KMS-11 (cell line): Measurements from ENCODE around the gene NLK.

Experiments
- H2AFZ ChIP-seq: fragments of 200-600 bp; sonication (generic); 2 replicates; pipeline ENCODE4 v1.6.1; 2016; ENCODE audit warnings: antibody characterized with exemption, mixed run types, low read depth
- H3K27ac ChIP-seq: fragments of 200-600 bp; sonication (generic); 2 replicates; pipeline ENCODE4 v1.6.1; 2016; ENCODE audit warnings: mild to moderate bottlenecking, mixed run types
- H3K27me3 ChIP-seq: fragments of 200-600 bp; sonication (generic); 2 replicates; pipeline ENCODE4 v1.6.1; 2017; ENCODE audit warnings: mild to moderate bottlenecking, low read depth, mixed run types, moderate library complexity; ENCODE audit not compliant: insufficient read depth
- H3K36me3 ChIP-seq: fragments of 200-600 bp; sonication (generic); 2 replicates; pipeline ENCODE4 v1.6.1; 2017; ENCODE audit warnings: mild to moderate bottlenecking, mixed run types; ENCODE audit not compliant: insufficient read depth
- H3K4me1 ChIP-seq: fragments of 200-600 bp; sonication (generic); 2 replicates; pipeline ENCODE4 v1.6.1; 2016; ENCODE audit warnings: mild to moderate bottlenecking, low read depth, mixed run types; ENCODE audit not compliant: poor library complexity, severe bottlenecking
- H3K4me2 ChIP-seq: fragments of 200-600 bp; sonication (generic); 2 replicates; pipeline ENCODE4 v1.7.0; 2016; ENCODE audit warnings: mild to moderate bottlenecking, mixed run types
- H3K4me3 ChIP-seq: fragments of 200-600 bp; sonication (generic); IDR thresholded peaks from 2 replicates; pipeline ENCODE4 v1.6.1; 2017; ENCODE audit warnings: low read depth, low read length, mixed read lengths; ENCODE audit not compliant: insufficient read depth
- H3K79me2 ChIP-seq: fragments of 200-600 bp; sonication (generic); 2 replicates; pipeline ENCODE4 v1.6.1; 2016; ENCODE audit warnings: low read depth, mixed run types; ENCODE audit not compliant: insufficient read depth
- H3K9ac ChIP-seq: fragments of 200-600 bp; sonication (generic); 2 replicates; pipeline ENCODE4 v1.6.1; 2016; ENCODE audit warnings: mild to moderate bottlenecking, mixed run types
- H4K20me1 ChIP-seq: fragments of 200-600 bp; sonication (generic); 2 replicates; pipeline ENCODE4 v1.6.1; 2016; ENCODE audit warnings: mild to moderate bottlenecking, mixed run types; ENCODE audit not compliant: insufficient read depth
- TF ChIP-seq, protein P1 (sequence below): fragments of 200-600 bp; sonication (generic); conservative IDR thresholded peaks from 2 replicates; pipeline ENCODE4 v1.6.1; 2017; ENCODE audit warnings: low read depth, mild to moderate bottlenecking, antibody characterized with exemption, low read length, moderate library complexity, mixed read lengths

NLK gene

DNA sequence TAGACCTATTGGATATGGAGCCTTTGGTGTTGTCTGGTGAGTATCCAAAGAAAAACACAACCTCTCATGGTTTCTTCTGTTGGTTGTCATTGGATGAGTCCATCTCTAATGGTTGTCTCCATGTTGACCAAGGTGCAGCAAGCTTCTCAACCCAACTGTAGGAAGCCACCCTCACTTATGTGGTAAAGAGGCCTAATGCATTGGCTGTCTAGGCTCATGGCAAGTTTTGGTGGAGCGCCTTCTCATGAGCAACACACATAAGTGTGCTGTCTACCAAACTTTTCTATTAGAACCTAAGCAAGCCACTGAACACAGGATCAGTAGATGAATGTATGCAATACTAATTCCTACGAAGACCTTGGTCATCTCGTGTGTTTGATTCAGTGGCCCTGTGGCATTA lies 819 bp downstream of the NLK start:
- Histone ChIP-seq H3K4me2 (peak overlapping the region; percentile 7; the same call in 1 of the 2 replicates), H3K27me3 (no peaks in the 10 kb centered on the region), H3K9ac (no peak overlapping the region), H4K20me1 (no peaks in the 10 kb centered on the region), H3K27ac (no peak overlapping the region), H2AFZ (no peak overlapping the region), H3K36me3 (no peaks in the 10 kb centered on the region), H3K79me2 (peaks cover 26% of the 10 kb centered on the region; the same call in 1 of the 2 replicates), H3K4me1 (peaks cover 38% of the 10 kb centered on the region), H3K4me3 (no peak overlapping the region)
- TF ChIP-seq, protein P1, sequence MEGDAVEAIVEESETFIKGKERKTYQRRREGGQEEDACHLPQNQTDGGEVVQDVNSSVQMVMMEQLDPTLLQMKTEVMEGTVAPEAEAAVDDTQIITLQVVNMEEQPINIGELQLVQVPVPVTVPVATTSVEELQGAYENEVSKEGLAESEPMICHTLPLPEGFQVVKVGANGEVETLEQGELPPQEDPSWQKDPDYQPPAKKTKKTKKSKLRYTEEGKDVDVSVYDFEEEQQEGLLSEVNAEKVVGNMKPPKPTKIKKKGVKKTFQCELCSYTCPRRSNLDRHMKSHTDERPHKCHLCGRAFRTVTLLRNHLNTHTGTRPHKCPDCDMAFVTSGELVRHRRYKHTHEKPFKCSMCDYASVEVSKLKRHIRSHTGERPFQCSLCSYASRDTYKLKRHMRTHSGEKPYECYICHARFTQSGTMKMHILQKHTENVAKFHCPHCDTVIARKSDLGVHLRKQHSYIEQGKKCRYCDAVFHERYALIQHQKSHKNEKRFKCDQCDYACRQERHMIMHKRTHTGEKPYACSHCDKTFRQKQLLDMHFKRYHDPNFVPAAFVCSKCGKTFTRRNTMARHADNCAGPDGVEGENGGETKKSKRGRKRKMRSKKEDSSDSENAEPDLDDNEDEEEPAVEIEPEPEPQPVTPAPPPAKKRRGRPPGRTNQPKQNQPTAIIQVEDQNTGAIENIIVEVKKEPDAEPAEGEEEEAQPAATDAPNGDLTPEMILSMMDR = no peak

DNA sequence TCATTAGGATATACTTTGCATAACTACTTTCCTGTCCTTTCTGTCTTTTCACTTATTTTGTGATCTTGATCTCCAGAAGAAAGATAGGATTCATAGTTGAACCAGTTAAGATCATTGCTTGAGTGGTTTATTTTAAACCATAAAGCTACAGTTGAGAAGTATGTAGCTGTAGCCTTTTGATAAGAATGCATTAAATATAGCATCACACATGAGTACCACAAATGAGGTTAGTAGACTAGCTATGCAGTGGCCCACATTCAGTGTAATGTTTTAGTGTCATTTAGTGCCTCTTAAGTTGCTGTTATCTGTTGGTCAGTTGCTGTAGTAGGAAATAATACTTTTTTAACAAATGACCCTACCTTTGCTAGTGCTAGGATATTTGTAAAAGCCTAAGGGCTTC lies 1.3 kb downstream of the NLK start:
- Histone ChIP-seq H3K4me1 (peaks cover 38% of the 10 kb centered on the region), H4K20me1 (no peaks in the 10 kb centered on the region), H3K36me3 (no peaks in the 10 kb centered on the region), H2AFZ (no peak overlapping the region), H3K79me2 (peaks cover 30% of the 10 kb centered on the region; the same call in 1 of the 2 replicates), H3K9ac (no peak overlapping the region), H3K4me2 (peak overlapping the region; percentile 7; the same call in 1 of the 2 replicates), H3K4me3 (no peak overlapping the region), H3K27ac (no peak overlapping the region), H3K27me3 (no peaks in the 10 kb centered on the region)
- TF ChIP-seq, protein P1 = no peak

DNA sequence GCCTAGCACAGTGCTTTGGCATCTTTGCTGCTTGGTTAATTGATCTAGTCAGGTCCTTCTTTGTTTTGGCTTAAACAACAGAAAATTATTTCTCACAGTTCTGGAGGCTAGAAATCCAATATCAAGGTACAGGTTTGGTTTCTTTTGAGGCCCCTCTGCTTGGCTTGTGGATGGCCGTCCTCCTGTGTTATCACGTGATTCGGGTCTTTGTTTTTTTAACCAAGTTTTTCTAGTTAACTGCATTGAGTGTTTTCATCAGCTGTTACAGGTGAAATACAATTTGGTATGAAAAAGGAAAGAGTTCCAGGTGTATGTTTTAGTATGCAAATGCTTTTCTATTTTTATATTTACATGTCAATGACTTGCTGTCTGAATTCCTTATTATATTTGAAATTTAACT lies 2.8 kb downstream of the NLK start:
- H3K4me3 ChIP-seq = no peak overlapping the region
- H3K4me1 ChIP-seq = peaks cover 36% of the 10 kb centered on the region
- no peaks in the 10 kb centered on the region for H3K27me3 ChIP-seq
- no peaks in the 10 kb centered on the region for H3K36me3 ChIP-seq
- no peaks in the 10 kb centered on the region for H4K20me1 ChIP-seq
- peaks cover 46% of the 10 kb centered on the region for H3K79me2 ChIP-seq
- H3K9ac ChIP-seq = no peak overlapping the region
- H3K4me2 ChIP-seq = peak overlapping the region; percentile 10; the same call in 1 of the 2 replicates
- H3K27ac ChIP-seq = no peak overlapping the region
- TF ChIP-seq, protein P1 = no peak
- H2AFZ ChIP-seq = no peak overlapping the region

DNA sequence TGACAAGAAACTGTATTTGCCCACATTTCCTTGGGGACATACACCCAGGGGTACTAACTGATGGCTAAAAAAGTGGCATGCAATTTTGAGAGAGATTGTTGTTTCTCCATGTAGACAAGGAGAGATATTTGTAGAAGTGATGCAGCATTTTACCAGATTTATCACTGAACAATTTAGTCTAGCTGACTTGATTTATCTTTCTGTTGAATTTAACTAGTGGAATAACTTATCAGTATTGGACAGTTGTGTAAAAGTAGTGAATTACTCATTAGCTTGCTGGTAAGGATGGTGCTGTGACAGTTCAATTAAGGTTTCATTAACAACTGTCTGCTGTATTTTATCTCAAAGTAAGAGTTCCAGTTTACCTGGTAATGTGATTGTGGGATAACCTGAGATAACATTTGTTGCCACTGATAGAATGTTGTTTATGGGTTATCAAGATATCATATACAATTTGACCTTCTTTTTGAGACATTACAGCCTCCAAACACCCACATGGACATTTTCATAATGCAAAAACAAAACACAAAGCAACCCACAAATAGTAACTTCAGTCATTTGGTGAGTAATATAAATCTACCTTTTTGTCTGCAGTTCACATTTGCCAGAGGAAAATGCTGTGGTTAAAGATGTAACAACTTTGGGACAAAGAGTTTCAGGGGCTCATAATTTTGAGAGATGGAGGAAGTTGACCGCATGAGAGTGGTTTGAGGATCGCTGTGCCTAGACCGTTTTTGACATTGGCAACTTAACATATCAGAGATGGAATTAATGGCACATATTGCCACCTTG lies 3.8 kb downstream of the NLK start:
- TF ChIP-seq, protein P1 = no peak
- 0 out of 2 replicates have a peak overlapping the region, but pooled peaks have one; percentile 10 for H3K4me2 ChIP-seq
- peaks cover 48% of the 10 kb centered on the region for H3K79me2 ChIP-seq
- no peak overlapping the region for H3K27ac ChIP-seq
- no peaks in the 10 kb centered on the region for H4K20me1 ChIP-seq
- H3K36me3 ChIP-seq = no peaks in the 10 kb centered on the region
- no peak overlapping the region for H3K4me3 ChIP-seq
- peaks cover 31% of the 10 kb centered on the region for H3K4me1 ChIP-seq
- no peak overlapping the region for H3K9ac ChIP-seq
- H3K27me3 ChIP-seq = no peaks in the 10 kb centered on the region
- H2AFZ ChIP-seq = no peak overlapping the region
